AG09319 (cell line): ENCODE measurements around the gene INSRR.
A peak's percentile ranks its signal among the peaks of the same experiment; 100 is the strongest.

ENCODE experiments used
- DNase-seq: peaks from one replicate; pipeline ENCODE4 v3.0.0-alpha.2; 2010; ENCODE audit warnings: low read depth; ENCODE audit errors: extremely low read depth
- CTCF ChIP-seq: IDR thresholded peaks from 2 replicates; pipeline ENCODE4 v1.5.1; 2011; ENCODE audit warnings: low read depth, mild to moderate bottlenecking, inconsistent platforms, low read length, moderate library complexity

INSRR gene

GRCh38 chr1:156804572-156805243 lies 54.2 kb downstream of the INSRR start:
- DNase-seq: no peak
- TF ChIP-seq CTCF: no peak

- no peak for TF ChIP-seq CTCF
- no peak for DNase-seq
Measured at GRCh38 chr1:156804026-156804425, 54.9 kb downstream of the INSRR start.

GRCh38 chr1:156803086-156803851 lies 55.6 kb downstream of the INSRR start:
- no peak for DNase-seq
- TF ChIP-seq CTCF: no peak

- no peak for TF ChIP-seq CTCF
- no peak for DNase-seq
Measured at GRCh38 chr1:156802421-156802935, 56.4 kb downstream of the INSRR start.

GRCh38 chr1:156801409-156802121 lies 57.4 kb downstream of the INSRR start:
- DNase-seq: peak; percentile 98
- TF ChIP-seq CTCF: peak; percentile 71

- peak; percentile 37 for DNase-seq
- peak; percentile 84 for TF ChIP-seq CTCF
Measured at GRCh38 chr1:156797212-156797871, 61.6 kb downstream of the INSRR start.
